ENCODE measurements around the gene TMEM132A.
A peak's percentile ranks its signal among the peaks of the same experiment; 100 is the strongest.

TMEM132A gene

GRCh38 chr11:60912223-60912850 lies 11.9 kb upstream of the TMEM132A start:
- Histone ChIP-seq H3K27ac (no peak overlapping the region), H3K4me3 (no peak overlapping the region)
- no peak for DNase-seq (ENCODE audit: low spot score)
- TF ChIP-seq CTCF (IDR thresholded peaks at IDR 0.05) = no peak

GRCh38 chr11:60912851-60913528 lies 11.3 kb upstream of the TMEM132A start:
- Histone ChIP-seq H3K4me3 (peak overlapping the region; percentile 88), H3K27ac (peak overlapping the region; percentile 91 to 93)
- DNase-seq (ENCODE audit: low spot score) = no peak
- no peak for TF ChIP-seq CTCF (IDR thresholded peaks at IDR 0.05)

GRCh38 chr11:60913793-60914632 lies 10.2 kb upstream of the TMEM132A start, which contains the start of gene TMEM109:
TSS of gene TMEM109 (plus strand) at chr11:60914158. CDS start at chr11:60919694, 5,536 bp downstream.
- no peak for TF ChIP-seq CTCF (IDR thresholded peaks at IDR 0.05)
- peak; percentile 88 for DNase-seq (ENCODE audit: low spot score)
- H3K4me3 ChIP-seq = peak within 1 kb of the TSS; percentile 88
- H3K27ac ChIP-seq = peak within 1 kb of the TSS; percentile 91 to 93

- peak overlapping the region; percentile 91 to 93 for H3K27ac ChIP-seq
- no peak for DNase-seq (ENCODE audit: low spot score)
- peak overlapping the region; percentile 88 for H3K4me3 ChIP-seq
- TF ChIP-seq CTCF (IDR thresholded peaks at IDR 0.05) = no peak
Observed at GRCh38 chr11:60914633-60915247, 9.5 kb upstream of the TMEM132A start.

GRCh38 chr11:60915248-60915914 lies 8.9 kb upstream of the TMEM132A start:
- no peak for TF ChIP-seq CTCF (IDR thresholded peaks at IDR 0.05)
- no peak for DNase-seq (ENCODE audit: low spot score)
- peak overlapping the region; percentile 91 to 93 for H3K27ac ChIP-seq
- peak overlapping the region; percentile 88 for H3K4me3 ChIP-seq

GRCh38 chr11:60916669-60917206 lies 7.5 kb upstream of the TMEM132A start:
- TF ChIP-seq CTCF (IDR thresholded peaks at IDR 0.05) = no peak
- no peak for DNase-seq (ENCODE audit: low spot score)
- no peak overlapping the region for H3K27ac ChIP-seq
- H3K4me3 ChIP-seq = no peak overlapping the region
